HG03575 (cell line): Measurements from ENCODE around the gene ZNF839.

Experiments used
- ATAC-seq: cut with Tn5 transposase; IDR thresholded peaks from one replicate; pipeline ENCODE4 v1.9.1; 2021; ENCODE audit not compliant: unreplicated experiment, insufficient number of reproducible peaks, low FRiP score; ENCODE audit errors: extremely low read depth

ZNF839 gene

DNA sequence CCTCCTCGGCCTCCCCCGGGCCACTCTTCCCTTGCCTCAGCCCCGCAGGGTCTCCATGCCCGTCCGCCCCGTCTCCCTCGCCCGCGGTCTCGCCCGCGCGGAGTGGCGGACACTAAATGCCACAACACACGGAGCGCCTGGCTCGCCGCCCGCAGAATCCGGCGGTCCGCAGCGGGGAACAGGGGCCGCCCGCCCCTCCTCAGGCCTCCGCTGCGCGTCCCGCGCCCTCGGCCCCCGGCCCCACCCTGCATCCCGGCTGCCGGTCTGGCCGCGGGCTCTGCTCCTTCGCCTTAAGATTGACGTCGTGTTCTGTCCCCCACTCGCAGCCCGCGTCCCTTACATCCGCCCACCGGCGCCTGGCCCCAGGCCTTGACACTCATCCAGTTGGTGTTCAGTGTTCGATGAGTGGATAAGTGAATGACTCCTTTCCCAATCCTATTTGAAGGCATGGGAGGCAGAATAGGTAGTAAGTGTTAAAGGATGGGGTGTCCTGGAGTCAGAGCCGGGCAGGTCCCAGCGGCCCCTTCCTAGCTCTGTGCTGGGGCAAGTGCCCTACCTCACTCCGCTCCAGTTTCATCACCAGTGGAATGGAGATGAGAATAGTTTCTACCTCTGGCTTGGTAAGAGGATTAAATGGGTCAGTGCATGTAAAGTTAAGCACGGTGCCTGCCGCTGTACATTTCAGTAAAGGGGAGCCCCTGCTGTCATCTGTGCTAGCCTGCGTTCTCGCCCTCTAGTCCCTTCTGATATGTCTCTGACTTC lies 43.8 kb downstream of the ZNF839 start:
- no peak for ATAC-seq

DNA sequence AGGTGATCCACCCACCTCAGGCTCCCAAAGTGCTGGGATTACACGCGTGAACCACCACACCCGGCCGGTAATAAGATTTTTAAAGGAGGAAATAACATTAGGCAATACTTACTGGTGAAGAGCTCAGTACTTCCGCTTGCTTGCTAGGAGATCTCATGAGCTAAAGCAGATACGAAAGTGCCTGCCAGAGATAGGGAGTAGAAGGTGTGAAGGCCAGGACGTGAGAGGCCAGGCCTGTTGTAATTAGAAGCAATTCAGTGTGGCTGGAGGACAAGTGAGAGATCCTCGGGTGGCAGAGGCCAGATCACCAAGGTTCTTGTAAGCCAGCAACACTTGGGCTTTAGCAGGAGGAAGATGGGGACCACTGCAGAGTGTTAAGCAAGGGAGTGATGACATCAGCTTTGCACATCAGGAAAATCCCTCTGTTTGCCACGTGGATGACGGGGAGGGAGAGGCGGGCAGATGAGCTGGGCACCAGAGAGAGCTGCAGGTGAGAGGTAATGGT lies 50.8 kb downstream of the ZNF839 start:
- no peak for ATAC-seq

DNA sequence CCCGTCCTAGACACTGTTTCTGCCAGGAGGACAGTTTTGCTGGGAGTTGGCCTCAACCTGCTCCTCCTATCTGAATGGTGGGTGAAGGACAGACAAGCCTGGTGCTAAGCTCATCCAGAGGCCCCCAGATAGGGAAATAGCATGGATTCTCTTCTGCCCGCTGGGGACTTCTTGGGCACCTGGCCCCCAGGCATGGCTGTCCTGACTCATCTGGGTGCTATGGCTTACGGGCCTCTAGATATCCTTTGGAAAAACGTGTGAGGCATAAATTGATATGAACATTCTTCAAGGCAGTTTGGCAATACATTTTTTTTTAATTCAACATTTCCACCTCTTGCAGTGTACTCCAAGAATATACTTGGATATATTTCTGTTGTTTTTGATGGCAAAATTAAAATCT lies 51.8 kb downstream of the ZNF839 start:
- no peak for ATAC-seq

DNA sequence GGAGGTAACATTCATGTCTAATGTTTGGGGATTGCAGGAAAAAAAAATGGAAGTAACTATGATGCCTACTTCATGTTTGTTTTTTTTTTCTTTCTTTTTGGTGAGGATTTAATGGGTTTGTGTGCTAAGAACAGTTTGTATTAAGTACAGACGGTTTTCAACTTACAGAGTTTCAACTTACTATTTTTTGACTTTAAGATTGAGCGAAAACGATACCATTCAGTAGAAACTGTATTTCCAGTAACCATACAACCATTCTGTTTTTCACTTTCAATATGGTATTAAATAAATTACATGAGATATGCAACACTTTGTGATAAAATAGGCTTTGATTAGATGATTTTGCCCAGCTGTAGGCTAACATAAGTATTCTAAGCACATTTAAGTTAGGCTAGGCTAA lies 53.6 kb downstream of the ZNF839 start:
- no peak for ATAC-seq

DNA sequence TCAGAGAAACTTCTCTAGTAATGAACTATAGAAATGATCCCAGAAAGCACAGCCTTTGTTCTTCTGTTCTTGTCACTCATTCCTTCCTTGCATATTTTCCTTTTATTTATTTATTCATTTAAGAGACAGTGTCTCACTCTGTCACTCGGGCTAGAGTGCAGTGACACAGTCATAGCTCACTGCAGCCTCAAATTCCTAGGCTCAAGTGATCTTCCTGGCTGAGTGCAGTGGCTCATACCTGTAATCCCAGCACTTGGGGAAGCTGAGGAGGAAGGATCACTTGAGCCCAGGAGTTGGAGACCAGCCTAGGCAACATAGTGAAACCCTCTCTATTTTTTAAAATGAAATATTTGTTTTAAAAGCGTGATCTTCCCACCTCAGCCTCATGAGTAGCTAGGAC lies 54.7 kb downstream of the ZNF839 start:
- ATAC-seq: no peak

DNA sequence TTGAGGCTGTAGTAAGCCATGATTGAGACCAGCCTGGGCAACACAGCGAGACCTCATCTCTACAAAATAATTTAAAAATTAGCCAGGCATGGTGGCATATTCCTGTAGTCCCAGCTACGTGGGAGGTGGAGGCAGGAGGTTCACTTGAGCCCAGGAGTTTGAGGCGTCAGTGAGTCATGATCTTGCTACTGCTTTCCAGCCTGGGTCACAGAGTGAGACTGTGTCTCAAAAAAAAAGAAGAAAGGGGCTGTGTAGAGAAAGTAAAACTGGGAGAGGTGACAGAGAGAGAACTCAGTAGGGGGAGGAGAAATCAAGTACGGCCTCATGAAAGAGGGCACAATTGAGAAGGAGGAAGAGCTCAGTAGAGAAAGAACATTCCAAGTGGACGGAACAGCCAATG lies 55.6 kb downstream of the ZNF839 start:
- no peak for ATAC-seq

DNA sequence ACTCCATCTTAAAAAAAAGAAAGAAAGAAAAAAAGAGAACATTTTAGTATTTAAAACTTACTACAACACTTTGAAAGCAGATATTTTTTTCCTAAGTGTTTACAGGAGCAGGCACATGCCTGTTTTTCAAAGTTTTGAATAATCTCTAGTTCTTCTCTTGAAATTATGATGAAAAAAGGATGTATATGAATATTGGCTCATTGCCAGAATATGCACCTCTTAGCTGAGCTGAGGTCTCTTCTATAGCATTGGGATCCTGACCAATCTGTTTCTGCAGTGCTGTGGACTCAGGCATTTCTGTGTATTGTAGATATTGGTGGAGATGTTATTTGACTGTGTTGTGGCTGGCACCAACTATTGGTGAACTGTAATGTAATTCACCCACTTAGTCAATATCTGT lies 58.1 kb downstream of the ZNF839 start:
- ATAC-seq: no peak

DNA sequence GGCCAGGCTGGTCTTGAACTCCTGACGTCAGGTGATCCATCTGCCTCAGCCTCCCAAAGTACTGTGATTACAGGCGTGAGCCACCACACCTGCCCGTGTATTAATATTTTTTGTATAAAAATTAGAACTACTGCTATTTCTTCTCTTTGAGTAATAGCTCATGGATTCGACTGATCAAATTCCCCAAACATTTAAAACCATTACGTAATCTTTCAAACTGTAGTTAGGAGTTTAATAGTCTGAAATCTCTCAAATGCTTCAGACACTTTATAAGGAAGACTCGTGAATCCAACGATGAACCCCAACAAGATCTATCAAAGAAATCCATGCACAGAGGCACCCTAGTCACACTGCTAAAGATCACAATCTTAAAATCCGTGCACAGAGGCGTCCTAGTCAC lies 59.3 kb downstream of the ZNF839 start:
- no peak for ATAC-seq

DNA sequence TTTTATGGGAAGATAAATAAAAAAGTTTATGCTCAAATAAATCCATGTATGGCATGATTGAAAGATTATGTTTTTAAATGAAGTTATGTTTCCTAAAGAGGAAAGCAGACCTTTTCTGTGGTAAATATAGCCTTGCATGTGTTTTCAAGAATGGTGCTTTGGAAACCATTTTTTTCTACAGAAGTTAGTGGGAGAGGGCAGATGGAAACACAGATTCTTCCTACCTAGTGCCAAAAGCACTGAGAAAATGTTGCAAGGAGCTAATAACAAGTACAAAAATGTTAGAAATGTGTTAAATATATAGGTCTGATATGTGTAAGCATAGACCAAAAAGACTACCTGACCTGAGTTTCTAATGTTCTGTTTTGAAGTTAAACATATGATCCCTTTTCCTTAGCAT lies 67.5 kb downstream of the ZNF839 start:
- ATAC-seq: no peak

DNA sequence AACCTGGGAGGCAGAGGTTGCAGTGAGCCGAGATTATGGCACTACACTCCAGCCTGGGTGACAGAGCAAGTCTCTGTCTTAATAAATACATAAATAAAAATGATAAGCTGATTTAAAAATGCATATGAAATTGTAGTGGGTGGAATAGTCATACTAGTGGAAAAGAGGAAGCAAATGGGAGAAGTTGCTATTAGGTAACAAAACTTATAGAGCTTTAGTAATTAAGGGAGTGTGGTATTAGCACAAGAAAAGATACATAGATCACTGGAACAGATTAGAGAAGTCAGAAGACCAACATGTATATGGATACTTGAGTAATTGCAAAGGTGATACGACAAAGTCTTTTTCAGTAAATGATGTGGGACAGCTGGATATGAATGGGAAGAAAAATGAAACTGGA lies 69.7 kb downstream of the ZNF839 start:
- no peak for ATAC-seq

DNA sequence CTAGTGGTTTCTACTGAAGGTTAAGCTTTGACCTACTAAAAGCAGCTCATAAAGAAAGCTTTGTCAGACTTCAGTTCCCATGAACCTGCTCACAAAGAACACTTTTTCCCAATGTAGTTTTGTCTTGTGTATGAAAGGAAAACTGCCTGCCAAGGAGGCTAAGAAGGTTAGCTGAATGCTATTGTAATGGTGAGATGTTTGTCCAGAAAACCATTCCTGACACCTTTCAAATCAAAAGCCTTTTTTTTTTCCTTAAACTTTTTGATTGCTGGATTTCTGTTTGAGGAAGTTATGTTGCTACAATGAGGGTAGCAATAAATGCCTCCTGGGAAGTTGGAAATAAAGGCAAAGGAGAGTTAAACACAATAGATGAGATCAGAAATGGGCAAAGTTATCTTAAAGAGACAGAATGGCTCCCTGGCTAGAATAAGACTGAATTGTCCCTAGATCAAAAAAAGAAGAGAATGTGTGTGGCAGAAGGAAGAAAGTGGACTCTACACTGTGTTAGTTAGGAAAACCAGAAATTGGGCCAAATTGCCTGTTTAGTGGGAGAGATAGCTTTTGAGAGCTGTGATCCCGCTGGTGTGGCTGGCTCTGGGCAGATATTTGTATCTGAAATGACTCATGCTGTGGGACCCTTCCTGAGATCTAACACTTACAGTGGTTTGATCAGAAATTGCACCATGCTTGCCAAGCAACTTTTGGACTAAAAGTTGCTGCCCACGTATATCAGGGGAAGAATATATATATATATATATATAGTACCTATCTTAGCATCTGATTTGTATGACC lies 70.7 kb downstream of the ZNF839 start:
- ATAC-seq: no peak
